ENCODE measurements around the gene ZNF232.
"Not testable (repeated sequence)": the region's sequence is repeated elsewhere in the genome, so short reads cannot be mapped to it uniquely, and the experiment has no call there.

GRCh38 chr17:5128387-5128786 is 16.7 kb upstream of the ZNF232 start:
- not testable (repeated sequence) for TF ChIP-seq CTCF (IDR thresholded peaks at IDR 0.05); POLR2A (IDR thresholded peaks at IDR 0.05; ENCODE audit: low read depth); POLR2AphosphoS5 (IDR thresholded peaks at IDR 0.05)

Data from esophagus muscularis mucosa (tissue), 3 donors.